ENCODE data around the gene NOL11.

Gene NOL11

DNA sequence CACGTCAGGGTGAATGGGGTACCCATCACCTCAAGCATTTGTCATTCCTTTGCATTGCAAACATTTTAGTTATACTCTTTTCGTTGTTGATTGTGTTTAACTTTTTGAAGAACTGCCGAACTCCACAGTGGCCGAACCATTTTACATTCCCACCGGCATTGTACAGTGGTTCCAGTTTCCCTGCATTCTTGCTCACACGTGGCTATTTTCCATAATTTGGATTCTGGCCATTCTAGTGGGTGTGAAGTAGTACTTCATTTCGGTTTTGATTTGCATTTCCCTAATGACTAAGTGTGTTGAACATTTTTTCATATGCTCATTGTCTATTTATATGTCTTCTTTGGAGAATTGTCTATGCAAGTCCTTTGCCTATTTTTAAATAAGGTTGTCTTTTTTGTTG lies 13.0 kb downstream of the NOL11 start:
- no peak overlapping the region for H3K4me3 ChIP-seq (ENCODE audit: control insufficient read depth, low read depth, low read length)
- DNase-seq (ENCODE audit: low read depth) = no peak
- TF ChIP-seq, protein P1, sequence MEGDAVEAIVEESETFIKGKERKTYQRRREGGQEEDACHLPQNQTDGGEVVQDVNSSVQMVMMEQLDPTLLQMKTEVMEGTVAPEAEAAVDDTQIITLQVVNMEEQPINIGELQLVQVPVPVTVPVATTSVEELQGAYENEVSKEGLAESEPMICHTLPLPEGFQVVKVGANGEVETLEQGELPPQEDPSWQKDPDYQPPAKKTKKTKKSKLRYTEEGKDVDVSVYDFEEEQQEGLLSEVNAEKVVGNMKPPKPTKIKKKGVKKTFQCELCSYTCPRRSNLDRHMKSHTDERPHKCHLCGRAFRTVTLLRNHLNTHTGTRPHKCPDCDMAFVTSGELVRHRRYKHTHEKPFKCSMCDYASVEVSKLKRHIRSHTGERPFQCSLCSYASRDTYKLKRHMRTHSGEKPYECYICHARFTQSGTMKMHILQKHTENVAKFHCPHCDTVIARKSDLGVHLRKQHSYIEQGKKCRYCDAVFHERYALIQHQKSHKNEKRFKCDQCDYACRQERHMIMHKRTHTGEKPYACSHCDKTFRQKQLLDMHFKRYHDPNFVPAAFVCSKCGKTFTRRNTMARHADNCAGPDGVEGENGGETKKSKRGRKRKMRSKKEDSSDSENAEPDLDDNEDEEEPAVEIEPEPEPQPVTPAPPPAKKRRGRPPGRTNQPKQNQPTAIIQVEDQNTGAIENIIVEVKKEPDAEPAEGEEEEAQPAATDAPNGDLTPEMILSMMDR (IDR thresholded peaks at IDR 0.05; ENCODE audit: control insufficient read depth, insufficient read depth, low read depth, low read length, missing control alignments) = no peak

DNA sequence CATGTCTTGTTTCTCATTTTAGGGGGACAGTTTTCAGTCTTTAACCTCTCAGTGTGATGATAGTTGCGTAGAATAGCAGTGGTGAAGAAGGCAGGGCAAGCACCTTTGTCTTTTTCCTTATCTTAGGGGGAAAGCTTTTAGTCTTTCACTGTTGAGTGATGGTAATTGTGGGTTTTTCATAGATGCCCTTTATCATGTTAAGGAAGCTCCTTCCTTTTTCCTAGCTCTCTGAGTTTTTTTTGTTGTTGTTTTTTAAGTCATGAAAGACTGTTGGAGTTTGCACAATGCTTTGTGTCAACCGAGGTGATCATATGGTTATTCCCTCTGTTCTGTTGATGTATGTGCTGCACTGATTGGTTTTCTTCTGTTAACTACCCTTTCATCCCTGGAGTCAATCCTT lies 15.7 kb downstream of the NOL11 start:
- no peak overlapping the region for H3K4me3 ChIP-seq (ENCODE audit: control insufficient read depth, low read depth, low read length)
- no peak for DNase-seq (ENCODE audit: low read depth)
- TF ChIP-seq, protein P1 (IDR thresholded peaks at IDR 0.05; ENCODE audit: control insufficient read depth, insufficient read depth, low read depth, low read length, missing control alignments) = no peak

DNA sequence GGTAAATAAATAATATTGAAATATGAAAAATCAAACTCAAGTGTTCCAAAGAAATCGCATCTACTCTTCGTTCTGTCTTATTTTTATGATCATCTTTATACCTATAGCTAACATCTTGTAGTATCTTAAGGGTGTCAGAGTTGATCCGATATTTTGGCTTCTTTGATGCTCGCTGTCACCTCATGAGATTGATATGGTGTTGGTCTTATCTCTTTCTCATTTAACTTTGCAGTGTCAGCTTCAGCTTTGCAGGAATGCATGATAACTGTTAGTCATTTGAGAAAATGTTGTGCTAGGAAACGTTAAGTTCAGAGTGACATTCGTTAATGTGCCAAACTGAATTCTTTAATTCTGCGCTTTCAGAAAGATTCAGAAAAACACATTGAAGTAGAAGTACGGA lies 19.4 kb downstream of the NOL11 start:
- no peak overlapping the region for H3K4me3 ChIP-seq (ENCODE audit: control insufficient read depth, low read depth, low read length)
- DNase-seq (ENCODE audit: low read depth) = no peak
- TF ChIP-seq, protein P1 (IDR thresholded peaks at IDR 0.05; ENCODE audit: control insufficient read depth, insufficient read depth, low read depth, low read length, missing control alignments) = no peak

DNA sequence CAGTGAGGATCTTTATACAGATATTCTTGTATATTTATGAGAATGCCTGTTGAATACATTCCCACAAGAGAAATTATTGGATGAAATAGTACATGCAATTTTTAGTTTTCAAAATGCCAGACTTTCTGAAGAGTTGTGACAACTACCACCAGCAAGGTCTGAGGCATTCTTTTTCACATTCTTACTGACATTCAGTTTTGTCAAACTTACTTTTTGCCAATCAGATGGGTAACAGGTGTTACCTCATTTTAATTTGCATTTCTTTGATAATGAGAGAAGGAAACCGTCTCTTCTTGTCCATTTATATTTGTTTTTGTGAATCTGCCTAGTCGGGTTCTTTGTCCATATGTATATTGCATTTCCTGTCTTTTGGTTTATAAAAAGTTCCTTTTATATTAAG lies 24.3 kb downstream of the NOL11 start:
- DNase-seq (ENCODE audit: low read depth) = no peak

DNA sequence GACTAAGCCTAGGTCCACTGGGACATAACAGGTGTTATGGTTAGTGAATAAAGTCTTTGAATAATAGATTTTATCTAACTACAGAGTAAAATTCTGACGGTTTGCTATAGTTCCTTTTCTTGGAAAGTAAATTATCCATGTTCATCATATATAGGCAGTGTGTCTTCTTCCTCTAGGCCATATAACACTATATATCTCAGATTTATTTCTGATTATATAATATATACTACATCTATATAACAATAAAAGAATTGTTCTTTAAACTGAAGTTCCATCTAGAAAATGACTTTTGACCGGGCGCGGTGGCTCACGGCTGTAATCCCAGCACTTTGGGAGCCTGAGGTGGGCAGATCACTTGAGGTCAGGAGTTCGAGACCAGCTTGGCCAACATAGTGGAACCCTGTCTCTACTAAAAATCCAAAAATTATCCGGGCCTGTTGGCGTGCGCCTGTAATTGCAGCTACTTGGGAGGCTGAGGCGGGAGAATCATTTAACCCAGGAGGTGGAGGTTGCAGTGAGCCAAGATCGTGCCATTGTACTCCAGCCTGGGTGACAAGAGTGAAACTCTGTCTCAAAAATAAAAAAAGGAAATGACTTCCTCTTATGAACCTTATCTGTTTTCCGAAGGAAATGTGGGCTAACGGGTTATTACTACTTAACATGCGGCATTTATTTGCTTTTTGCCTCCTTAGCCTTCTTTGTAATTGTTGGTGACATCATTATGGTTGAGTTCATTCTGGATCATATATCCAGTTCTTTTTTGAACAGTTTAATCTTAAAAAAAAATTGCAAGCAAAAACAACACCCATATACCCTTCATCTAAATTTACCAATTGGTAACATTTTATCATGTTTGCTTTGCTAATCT lies 29.2 kb downstream of the NOL11 start:
- H3K4me3 ChIP-seq (ENCODE audit: control insufficient read depth, low read depth, low read length) = no peak overlapping the region
- DNase-seq (ENCODE audit: low read depth) = no peak
- TF ChIP-seq, protein P1 (IDR thresholded peaks at IDR 0.05; ENCODE audit: control insufficient read depth, insufficient read depth, low read depth, low read length, missing control alignments) = no peak

More for the DNA sequence above, 24.3 kb downstream of the NOL11 start:
- no peak overlapping the region for H3K4me3 ChIP-seq (ENCODE audit: control insufficient read depth, low read depth, low read length)
- TF ChIP-seq, protein P1 (IDR thresholded peaks at IDR 0.05; ENCODE audit: control insufficient read depth, insufficient read depth, low read depth, low read length, missing control alignments) = no peak

DNA sequence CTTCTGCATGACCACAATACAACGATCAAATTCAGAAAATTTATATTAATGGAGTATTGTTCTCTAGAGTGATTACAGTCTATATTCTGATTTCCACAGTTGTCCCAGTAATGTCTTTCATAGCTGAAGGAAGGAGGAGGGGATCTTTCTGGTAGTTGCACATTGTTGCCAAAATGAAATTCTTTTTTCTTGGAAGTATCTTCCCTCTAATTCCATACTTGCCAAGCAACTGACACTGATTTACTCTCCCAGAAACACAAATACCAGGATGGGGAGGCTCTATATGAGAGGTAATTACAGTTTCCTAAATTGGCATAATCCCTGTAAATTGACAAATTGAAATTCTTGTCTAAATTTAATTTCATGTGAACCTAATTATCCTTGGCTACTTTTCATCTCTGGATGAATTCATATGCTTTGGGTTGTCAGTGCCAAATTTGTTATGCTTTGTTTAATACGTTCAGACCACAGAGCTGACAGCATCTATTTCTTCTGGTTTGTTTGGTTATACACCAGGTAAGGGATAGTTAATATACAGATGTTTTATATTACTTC lies 30.0 kb downstream of the NOL11 start:
- TF ChIP-seq, protein P1 (IDR thresholded peaks at IDR 0.05; ENCODE audit: control insufficient read depth, insufficient read depth, low read depth, low read length, missing control alignments) = no peak
- no peak for DNase-seq (ENCODE audit: low read depth)
- no peak overlapping the region for H3K4me3 ChIP-seq (ENCODE audit: control insufficient read depth, low read depth, low read length)

Data from AG09309 (cell line).